MM.1S (cell line): ENCODE measurements around the gene PHF21A.

Source experiments
- DNase-seq: peaks from one replicate; pipeline ENCODE4 v3.0.0-alpha.2; 2015
- H2AFZ ChIP-seq: fragments of 300-600 bp; sonication (generic); 2 replicates; pipeline ENCODE4 v1.6.0; 2016; ENCODE audit warnings: antibody characterized with exemption, low read length
- H3F3A ChIP-seq: fragments of 300-600 bp; sonication (generic); 2 replicates; pipeline ENCODE4 v1.6.1; 2016; ENCODE audit warnings: mild to moderate bottlenecking, antibody characterized with exemption, low read length, moderate library complexity, mixed read lengths; ENCODE audit not compliant: insufficient read depth
- H3K27ac ChIP-seq: fragments of 300-600 bp; sonication (generic); 2 replicates; pipeline ENCODE4 v1.5.1; 2016; ENCODE audit warnings: mild to moderate bottlenecking, low read length
- H3K27me3 ChIP-seq: fragments of 300-600 bp; sonication (generic); replicated peaks from 2 replicates; pipeline ENCODE4 v1.6.0; 2016; ENCODE audit warnings: low read length; ENCODE audit not compliant: insufficient read depth
- H3K36me3 ChIP-seq: fragments of 300-600 bp; sonication (generic); replicated peaks from 2 replicates; pipeline ENCODE4 v1.6.1; 2016; ENCODE audit warnings: mild to moderate bottlenecking, low read length, mixed read lengths; ENCODE audit not compliant: insufficient read depth
- H3K4me1 ChIP-seq: fragments of 300-600 bp; sonication (generic); 2 replicates; pipeline ENCODE4 v1.6.1; 2016; ENCODE audit warnings: low read length, mixed read lengths
- H3K4me2 ChIP-seq: fragments of 300-600 bp; sonication (generic); 2 replicates; pipeline ENCODE4 v1.6.0; 2016; ENCODE audit warnings: low read depth, low read length
- H3K4me3 ChIP-seq: fragments of 300-600 bp; sonication (generic); 2 replicates; pipeline ENCODE4 v1.5.1; 2016; ENCODE audit warnings: low read length, mixed read lengths
- H3K79me2 ChIP-seq: fragments of 300-600 bp; sonication (generic); 2 replicates; pipeline ENCODE4 v1.6.1; 2016; ENCODE audit warnings: mixed run types, low read length, mixed read lengths
- H3K9ac ChIP-seq: fragments of 300-600 bp; sonication (generic); 2 replicates; pipeline ENCODE4 v1.6.1; 2016; ENCODE audit warnings: low read length, mixed read lengths
- H3K9me2 ChIP-seq: fragments of 300-600 bp; sonication (generic); replicated peaks from 2 replicates; pipeline ENCODE4 v1.6.1; 2016; ENCODE audit warnings: mild to moderate bottlenecking, low read length, mixed read lengths; ENCODE audit not compliant: insufficient read depth
- H3K9me3 ChIP-seq: fragments of 300-600 bp; sonication (generic); replicated peaks from 2 replicates; pipeline ENCODE4 v1.6.1; 2016; ENCODE audit warnings: mild to moderate bottlenecking, low read length, mixed read lengths; ENCODE audit not compliant: insufficient read depth
- H4K20me1 ChIP-seq: fragments of 300-600 bp; sonication (generic); 2 replicates; pipeline ENCODE4 v1.6.1; 2016; ENCODE audit warnings: mild to moderate bottlenecking, low read length, moderate library complexity, mixed read lengths; ENCODE audit not compliant: insufficient read depth
- EZH2 ChIP-seq: fragments of 300-600 bp; sonication (generic); optimal IDR thresholded peaks from 2 replicates; pipeline ENCODE3; 2017; ENCODE audit warnings: low read depth, mild to moderate bottlenecking, antibody characterized with exemption, low read length, mixed read lengths
- EZH2phosphoT487 ChIP-seq: fragments of 300-600 bp; sonication (generic); IDR thresholded peaks from 2 replicates; pipeline ENCODE4 v1.6.1; 2018; ENCODE audit warnings: antibody characterized with exemption, low read length
- TF ChIP-seq, protein P1 (sequence below): fragments of 300-600 bp; sonication (generic); IDR thresholded peaks from 2 replicates; pipeline ENCODE4 v1.5.1; 2016; ENCODE audit warnings: antibody characterized with exemption, low read length, mixed read lengths

The PHF21A gene

DNA sequence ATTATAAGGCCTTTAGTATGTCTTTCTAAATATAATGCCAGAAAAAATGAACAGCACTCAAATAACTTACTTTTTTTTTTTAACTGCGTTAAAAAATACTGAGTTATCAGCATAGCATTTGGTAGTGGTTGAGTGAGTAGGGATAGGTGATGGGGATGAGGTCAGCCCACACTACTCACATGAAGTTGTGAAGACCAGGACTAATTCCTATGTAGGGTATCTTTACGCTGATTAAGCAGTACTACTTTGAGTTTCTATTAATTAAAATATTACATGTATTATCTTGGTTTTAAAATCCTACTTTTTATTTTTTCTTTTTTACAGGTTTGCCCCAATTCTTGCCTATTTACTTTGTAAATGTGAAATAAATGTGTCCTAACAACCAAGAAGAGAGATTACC lies 13.5 kb downstream of the PHF21A start:
- Histone ChIP-seq H3K27ac (no peak overlapping the region), H3K9me2 (no peaks in the 10 kb centered on the region), H3K9ac (no peak overlapping the region), H3K79me2 (peaks cover 41% of the 10 kb centered on the region), H3K9me3 (no peaks in the 10 kb centered on the region), H3K4me2 (no peak overlapping the region), H3K36me3 (no peaks in the 10 kb centered on the region), H3K4me1 (no peaks in the 10 kb centered on the region), H2AFZ (no peak overlapping the region), H3K27me3 (no peaks in the 10 kb centered on the region), H3F3A (no peaks in the 10 kb centered on the region), H3K4me3 (no peak overlapping the region), H4K20me1 (no peaks in the 10 kb centered on the region)
- TF ChIP-seq EZH2 = no peak
- no peak for DNase-seq

DNA sequence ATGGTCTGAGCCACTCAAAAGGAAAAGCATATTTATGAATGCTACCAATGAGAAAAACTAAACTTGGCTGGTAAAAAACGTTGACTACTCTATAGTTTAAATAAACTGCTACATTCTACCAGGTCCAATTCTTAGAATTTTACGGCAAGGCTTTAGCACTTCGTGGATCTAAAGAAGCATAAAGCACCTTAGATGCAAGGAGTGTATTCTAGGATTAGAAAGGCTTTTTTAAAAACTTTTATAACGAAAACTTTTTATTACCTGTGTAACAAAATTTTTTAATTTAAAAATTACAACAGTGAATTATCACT lies 13.9 kb downstream of the PHF21A start:
- no peaks in the 10 kb centered on the region for H4K20me1 ChIP-seq
- no peak overlapping the region for H3K27ac ChIP-seq
- H3K9ac ChIP-seq = no peak overlapping the region
- H3K79me2 ChIP-seq = peaks cover 41% of the 10 kb centered on the region
- DNase-seq = no peak
- H3K9me3 ChIP-seq = no peaks in the 10 kb centered on the region
- H3K36me3 ChIP-seq = no peaks in the 10 kb centered on the region
- no peaks in the 10 kb centered on the region for H3K27me3 ChIP-seq
- H3K4me2 ChIP-seq = no peak overlapping the region
- no peaks in the 10 kb centered on the region for H3K9me2 ChIP-seq
- no peaks in the 10 kb centered on the region for H3K4me1 ChIP-seq
- no peaks in the 10 kb centered on the region for H3F3A ChIP-seq
- TF ChIP-seq, protein P1, sequence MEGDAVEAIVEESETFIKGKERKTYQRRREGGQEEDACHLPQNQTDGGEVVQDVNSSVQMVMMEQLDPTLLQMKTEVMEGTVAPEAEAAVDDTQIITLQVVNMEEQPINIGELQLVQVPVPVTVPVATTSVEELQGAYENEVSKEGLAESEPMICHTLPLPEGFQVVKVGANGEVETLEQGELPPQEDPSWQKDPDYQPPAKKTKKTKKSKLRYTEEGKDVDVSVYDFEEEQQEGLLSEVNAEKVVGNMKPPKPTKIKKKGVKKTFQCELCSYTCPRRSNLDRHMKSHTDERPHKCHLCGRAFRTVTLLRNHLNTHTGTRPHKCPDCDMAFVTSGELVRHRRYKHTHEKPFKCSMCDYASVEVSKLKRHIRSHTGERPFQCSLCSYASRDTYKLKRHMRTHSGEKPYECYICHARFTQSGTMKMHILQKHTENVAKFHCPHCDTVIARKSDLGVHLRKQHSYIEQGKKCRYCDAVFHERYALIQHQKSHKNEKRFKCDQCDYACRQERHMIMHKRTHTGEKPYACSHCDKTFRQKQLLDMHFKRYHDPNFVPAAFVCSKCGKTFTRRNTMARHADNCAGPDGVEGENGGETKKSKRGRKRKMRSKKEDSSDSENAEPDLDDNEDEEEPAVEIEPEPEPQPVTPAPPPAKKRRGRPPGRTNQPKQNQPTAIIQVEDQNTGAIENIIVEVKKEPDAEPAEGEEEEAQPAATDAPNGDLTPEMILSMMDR = no peak
- TF ChIP-seq EZH2phosphoT487 = no peak
- TF ChIP-seq EZH2 = no peak
- no peak overlapping the region for H3K4me3 ChIP-seq
- H2AFZ ChIP-seq = no peak overlapping the region

DNA sequence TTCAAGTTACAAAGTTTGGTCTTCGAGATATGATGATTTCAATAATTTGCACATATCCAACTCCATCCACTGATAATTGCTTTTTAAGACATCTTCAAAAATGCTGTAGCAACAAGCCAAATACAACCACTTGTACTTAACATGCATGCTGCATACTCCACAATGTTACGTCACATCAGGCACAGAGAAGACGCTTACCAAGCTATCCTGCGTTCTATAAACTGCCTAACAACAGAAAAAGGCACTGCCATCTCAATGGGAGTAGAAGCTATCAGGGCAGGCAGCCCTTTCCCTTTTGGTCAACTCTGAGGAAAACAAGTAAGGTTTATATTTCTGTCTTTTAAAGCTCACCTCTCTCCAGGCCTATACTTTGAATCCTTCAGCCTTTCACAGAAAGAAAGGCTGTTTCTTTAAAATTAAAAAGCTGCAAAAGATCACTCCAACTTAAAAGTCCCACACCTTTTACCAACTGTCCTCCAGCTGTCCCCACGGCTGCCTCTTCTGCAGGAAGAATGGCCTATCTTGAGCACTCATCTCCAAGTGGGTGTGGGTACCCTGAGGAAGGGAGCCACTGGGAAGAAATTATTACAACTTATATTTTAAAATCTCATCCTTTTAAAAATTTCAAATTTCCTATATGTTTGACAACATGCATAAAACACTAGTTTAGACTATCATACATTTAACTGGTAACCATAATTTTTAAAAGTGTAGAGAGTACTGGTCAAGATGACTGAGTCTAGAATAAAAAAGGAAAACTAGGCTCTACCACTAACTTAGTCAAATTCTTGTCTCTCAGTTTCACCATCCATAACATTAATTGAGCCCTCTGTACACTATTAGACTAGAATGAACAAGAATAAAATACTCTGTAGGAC lies 14.5 kb downstream of the PHF21A start:
- H3K4me2 ChIP-seq = no peak overlapping the region
- TF ChIP-seq EZH2 = no peak
- TF ChIP-seq EZH2phosphoT487 = no peak
- TF ChIP-seq, protein P1 = no peak
- H3K4me3 ChIP-seq = no peak overlapping the region
- no peaks in the 10 kb centered on the region for H3K9me2 ChIP-seq
- no peak for DNase-seq
- no peak overlapping the region for H2AFZ ChIP-seq
- H3K27ac ChIP-seq = no peak overlapping the region
- H3F3A ChIP-seq = no peaks in the 10 kb centered on the region
- H3K27me3 ChIP-seq = no peaks in the 10 kb centered on the region
- H3K9ac ChIP-seq = no peak overlapping the region
- H3K79me2 ChIP-seq = peaks cover 40% of the 10 kb centered on the region
- no peaks in the 10 kb centered on the region for H3K4me1 ChIP-seq
- H3K9me3 ChIP-seq = no peaks in the 10 kb centered on the region
- H4K20me1 ChIP-seq = no peaks in the 10 kb centered on the region
- no peaks in the 10 kb centered on the region for H3K36me3 ChIP-seq

DNA sequence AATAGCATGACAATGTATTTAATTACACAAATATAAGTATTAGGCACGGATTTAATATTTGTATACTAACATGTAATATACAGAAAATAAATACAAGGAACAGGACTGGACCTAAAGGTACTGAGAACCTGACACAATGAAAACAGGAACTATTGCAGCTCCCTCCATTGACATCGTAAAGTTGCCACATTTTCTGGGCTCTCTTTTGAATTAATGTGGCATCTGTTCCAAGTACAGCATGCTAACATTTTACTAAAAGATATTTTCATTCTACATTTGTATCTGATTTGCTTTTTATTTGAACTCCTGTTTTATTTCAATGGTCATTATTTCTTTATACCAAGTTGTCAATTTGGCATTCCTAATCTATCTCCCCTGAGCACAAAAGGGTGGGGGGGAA lies 15.3 kb downstream of the PHF21A start:
- TF ChIP-seq EZH2 (no peak), EZH2phosphoT487 (no peak)
- TF ChIP-seq, protein P1 = no peak
- Histone ChIP-seq H3K4me3 (no peak overlapping the region), H3K9ac (no peak overlapping the region), H3K4me2 (no peak overlapping the region), H4K20me1 (no peaks in the 10 kb centered on the region), H3K36me3 (no peaks in the 10 kb centered on the region), H3K79me2 (peaks cover 36% of the 10 kb centered on the region), H3K27me3 (no peaks in the 10 kb centered on the region), H2AFZ (no peak overlapping the region), H3K4me1 (peaks cover 7% of the 10 kb centered on the region; the same call in 1 of the 2 replicates), H3F3A (peaks cover 7% of the 10 kb centered on the region), H3K9me3 (no peaks in the 10 kb centered on the region), H3K9me2 (no peaks in the 10 kb centered on the region), H3K27ac (no peak overlapping the region)
- DNase-seq = no peak
